Testis (tissue), 2 donors: ENCODE results near the gene EFNA5.

Source experiments
- CTCF ChIP-seq, 3 experiments: fragments of 450-650 bp in 2 of 3; fragments of 200-600 bp in 1 of 3; sonication (generic) in 1 of 3; IDR thresholded peaks; one replicate each; pipeline ENCODE4 v1.5.1; 2016 to 2019; ENCODE audit warnings: antibody characterized with exemption in 3 of 3, mild to moderate bottlenecking in 2 of 3, moderate library complexity in 1 of 3
- POLR2A ChIP-seq: fragments of 450-650 bp; IDR thresholded peaks from one replicate; pipeline ENCODE4 v1.6.1; 2017; ENCODE audit warnings: antibody characterized with exemption, mild to moderate bottlenecking, moderate library complexity

- no peak for TF ChIP-seq CTCF (IDR thresholded peaks at IDR 0.05)
- no peak for TF ChIP-seq POLR2A
Observed at GRCh38 chr5:107367480-107367879, 303.3 kb downstream of the EFNA5 start.
